Measurements from ENCODE around the gene CFAP97D1.

Gene CFAP97D1

DNA sequence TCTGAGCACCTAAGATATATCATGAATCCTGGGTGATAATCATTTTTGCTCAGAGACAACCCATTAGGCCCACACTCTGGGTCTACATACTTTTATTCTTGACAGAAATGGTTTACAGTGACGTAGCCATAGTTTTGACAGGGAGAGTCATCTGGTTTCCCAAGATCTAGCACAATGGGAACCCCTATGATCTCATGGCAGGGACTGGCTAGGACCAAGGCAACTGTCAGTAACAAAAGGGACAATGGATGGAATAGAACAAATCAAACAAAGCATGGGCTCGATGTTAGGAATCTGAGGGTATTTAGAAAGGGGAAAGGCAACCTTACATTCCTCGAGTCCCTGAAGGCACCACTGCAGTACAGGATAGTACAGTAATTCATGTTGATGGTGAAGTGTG lies 20.5 kb downstream of the CFAP97D1 start:
- no peak for DNase-seq

GRCh38 chr17:43801844-43802243 lies 21.6 kb downstream of the CFAP97D1 start:
- DNase-seq = no peak

GRCh38 chr17:43803758-43804157 lies 23.5 kb downstream of the CFAP97D1 start:
- DNase-seq = no peak

DNA sequence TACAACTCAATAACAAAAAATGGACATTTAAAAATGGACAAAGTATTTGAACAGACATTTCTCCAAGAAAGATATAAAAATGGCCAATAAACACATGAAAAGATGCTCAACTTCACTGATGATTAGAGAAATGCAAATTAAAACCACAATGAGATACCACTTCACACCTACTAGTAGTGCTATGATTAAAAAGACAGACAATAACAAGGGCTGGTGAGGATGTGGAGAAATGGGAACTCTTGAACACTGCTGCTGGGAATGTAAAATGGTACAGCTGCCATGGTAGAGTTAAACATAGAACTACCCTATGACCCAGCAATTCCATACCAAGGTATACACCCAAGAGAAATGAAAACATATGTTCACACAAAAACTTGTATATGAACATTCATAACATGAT lies 24.9 kb downstream of the CFAP97D1 start:
- DNase-seq = no peak

DNA sequence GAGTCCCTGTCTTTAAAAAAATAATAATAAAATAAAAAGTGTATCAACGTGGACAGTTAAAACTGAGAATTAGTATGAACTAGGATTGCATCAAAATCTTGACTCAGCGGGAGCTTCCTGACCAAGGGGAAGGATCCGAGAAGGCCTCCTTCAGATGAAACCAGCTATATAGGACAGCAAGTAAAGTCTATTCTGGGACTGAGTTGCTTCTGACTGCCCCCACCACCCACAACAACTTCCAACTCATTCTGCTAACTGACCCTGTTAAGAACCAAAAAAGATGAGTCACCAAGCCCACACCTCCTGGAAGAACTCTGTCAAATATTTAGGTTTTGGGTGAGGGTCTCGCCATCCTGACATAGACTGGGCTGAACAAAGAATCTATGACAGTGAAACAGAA lies 27.8 kb downstream of the CFAP97D1 start:
- no peak for DNase-seq

- no peak for DNase-seq
Measured at GRCh38 chr17:43809121-43809520, 28.9 kb downstream of the CFAP97D1 start.

- DNase-seq = no peak
Measured at GRCh38 chr17:43810226-43810715, 30.0 kb downstream of the CFAP97D1 start.

GRCh38 chr17:43810823-43811222 lies 30.6 kb downstream of the CFAP97D1 start:
- DNase-seq = no peak

DNA sequence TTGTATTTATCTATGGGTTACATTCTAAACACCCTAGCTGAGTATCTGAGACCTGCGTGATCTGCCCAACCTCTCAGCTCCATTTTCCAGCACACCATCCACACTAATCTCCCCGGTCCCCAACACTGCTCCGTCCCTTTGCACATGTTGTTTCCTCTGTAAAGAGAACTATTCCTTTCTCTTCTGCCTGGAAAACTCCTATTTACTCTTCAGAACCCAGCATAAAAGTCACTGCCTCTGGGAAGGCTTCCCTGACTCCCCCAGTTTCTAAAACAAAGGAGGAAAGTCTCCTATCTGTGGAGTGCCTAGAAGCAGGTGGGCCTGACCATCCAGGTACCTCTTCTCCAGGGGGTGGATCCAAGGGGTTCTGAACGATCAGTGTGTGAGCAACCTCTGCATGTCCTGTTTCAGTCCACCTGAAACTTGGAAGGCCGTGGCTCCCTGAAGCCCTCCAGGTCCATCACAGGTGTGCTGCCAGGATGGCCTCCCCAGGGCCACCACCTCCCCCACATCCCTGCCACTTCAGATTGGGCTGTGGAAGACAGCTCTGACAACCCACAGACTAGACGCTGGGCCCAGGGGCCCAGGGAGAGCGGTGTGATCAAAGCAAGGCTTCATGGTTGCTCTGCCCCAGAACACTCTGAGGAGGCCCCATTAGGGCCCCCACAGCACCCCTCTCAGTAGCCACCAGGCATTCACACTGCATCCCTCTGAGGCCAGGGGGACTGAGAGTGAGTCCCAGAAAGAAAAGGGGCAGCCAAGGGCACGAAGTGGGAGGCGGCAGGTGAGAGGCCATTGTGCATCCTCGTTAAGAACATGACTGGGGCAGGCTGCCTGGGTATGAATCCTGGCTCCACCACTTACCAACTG lies 32.4 kb downstream of the CFAP97D1 start:
- DNase-seq = no peak

DNA sequence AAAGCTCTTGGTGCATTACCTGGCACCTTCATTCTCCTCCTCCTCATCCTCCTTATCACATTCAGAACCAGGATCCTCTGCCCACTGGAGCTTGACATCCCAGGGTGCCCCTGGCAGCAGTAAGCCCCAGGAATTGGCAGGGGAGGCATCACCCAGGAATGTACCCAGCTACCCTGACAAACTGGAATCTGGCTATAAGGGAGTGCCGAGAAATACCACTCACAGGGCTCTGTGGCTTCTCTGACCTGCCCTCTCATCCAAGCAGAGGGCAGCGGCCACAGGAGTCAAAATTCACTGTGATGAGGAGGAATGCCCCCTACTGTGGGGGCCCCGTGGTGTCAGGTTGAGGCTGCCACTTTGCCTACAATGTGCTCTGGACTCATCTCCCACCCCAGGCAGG lies 33.2 kb downstream of the CFAP97D1 start:
- no peak for DNase-seq

DNA sequence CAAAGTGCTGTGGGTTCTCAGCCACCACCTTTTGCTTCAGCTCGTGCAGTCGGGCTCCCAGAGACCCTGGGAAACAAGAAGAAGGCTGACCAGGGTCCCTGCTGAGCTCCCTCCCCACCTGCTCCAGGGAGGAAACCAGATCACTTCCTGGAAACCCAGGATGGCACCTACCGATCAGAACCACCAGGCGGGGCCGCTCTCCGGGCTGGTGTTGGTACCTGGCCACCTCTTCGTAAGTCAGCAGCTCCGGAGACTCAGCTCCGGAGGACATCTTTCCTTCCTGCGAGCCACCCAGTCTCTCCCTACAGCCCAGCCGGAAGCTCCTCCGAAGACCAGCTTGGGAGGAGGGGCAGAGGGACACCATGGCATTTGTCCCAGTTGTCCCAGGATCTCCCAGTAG lies 33.8 kb downstream of the CFAP97D1 start:
- DNase-seq = no peak

DNA sequence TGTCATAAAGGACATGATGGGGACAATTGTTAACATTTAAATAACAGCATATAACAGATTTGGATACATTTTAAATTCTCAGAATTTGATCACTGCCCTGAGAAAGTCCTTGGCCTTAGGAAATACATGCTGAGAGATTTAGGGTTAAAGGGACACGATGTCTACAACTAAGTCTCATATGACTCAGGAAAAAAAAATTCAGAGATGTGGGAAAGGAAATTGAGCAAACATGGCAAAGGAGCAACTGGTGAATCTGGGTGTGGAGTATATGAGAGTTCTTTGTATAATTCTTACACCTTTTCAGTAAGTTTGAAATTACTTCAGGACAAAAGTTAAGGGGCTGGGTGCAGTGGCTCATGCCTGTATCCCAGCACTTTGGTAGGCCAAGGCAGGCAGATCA lies 34.5 kb downstream of the CFAP97D1 start:
- no peak for DNase-seq

DNA sequence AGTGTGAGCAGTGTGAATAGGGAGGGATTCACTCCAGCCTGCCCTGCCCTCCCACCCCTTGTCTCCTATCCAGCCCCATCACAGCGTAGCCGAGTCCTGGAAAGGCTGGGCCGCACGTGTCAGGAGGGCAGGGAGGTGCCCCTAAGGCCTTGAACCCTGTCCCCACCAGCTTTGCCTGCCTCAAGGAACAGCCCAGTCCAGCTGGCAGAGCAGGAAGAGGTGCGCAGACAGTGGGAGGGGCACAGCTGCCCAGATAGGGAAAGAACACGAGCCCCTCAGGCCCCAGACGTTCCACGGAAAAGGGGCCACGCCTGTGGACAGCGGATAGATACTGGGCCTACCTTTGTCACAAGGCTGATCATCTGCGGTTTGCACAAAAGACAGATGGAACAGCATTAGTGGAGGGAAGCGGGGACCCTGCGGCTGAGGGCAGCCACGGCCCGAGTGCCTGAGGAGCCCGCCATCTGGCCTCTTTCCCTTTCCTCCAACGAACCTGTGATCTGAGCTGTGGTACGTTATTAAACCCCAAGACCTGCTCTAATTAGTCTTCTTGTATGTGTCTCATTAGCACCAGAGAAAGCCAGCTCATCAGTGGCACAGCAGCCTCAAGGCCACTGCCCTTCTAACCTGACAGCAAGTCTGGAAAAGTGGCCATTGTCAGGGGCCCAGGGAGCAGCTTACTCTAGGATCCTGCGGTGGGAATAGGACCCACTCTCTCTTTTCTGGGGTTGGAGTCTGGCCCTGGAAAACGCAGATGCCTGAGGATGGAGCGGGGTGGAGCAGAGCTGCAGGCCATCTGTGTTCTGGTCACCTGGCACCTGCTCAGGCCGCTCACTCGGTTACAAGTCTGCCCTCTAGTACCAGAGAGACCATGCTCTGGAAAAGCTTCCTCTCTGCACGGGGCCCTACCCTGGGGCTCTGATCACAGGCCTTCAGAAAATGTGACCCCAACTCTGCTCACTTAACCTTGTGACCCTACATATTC lies 36.4 kb downstream of the CFAP97D1 start:
- peak; percentile 29 for DNase-seq

DNA sequence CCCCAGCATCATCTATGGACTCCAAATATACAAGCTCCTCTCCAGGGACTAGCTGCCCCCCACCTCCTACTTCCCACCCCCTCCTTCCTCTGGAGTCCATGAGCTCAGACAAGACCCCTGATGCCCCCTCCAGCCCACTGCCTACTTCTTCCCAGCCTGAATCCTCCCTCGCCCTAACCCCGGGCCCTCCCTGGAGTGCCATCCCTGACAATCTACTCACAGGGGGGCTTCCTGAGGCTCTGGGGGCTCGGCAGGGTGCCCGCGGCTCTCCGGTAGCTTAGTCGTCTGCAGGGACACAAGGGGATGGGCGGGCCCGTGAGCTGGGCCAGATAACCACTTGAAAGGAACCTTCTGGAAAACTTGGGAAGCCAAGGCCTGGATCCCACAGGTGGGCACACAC lies 37.6 kb downstream of the CFAP97D1 start:
- no peak for DNase-seq

DNA sequence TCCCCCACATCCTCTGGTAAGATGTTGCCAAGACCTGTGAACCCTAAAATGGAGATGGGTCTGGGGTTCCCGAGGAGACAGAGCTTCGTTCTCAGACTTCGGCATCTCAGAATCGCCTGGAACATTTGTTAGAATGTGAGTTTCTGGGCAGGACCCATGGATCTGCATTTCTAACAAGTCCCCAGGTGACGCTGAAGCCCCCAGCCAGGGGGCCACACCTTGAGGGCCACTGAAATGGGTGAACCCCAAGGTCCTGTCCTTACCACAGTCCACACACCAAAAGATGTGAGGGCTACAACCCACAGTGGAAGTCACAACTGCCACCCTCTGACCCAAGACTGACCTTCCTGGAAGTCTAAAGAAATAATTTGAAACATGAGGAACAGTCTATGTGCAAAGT lies 38.7 kb downstream of the CFAP97D1 start:
- DNase-seq = no peak

GRCh38 chr17:43820759-43821158 lies 40.5 kb downstream of the CFAP97D1 start:
- no peak for DNase-seq

DNA sequence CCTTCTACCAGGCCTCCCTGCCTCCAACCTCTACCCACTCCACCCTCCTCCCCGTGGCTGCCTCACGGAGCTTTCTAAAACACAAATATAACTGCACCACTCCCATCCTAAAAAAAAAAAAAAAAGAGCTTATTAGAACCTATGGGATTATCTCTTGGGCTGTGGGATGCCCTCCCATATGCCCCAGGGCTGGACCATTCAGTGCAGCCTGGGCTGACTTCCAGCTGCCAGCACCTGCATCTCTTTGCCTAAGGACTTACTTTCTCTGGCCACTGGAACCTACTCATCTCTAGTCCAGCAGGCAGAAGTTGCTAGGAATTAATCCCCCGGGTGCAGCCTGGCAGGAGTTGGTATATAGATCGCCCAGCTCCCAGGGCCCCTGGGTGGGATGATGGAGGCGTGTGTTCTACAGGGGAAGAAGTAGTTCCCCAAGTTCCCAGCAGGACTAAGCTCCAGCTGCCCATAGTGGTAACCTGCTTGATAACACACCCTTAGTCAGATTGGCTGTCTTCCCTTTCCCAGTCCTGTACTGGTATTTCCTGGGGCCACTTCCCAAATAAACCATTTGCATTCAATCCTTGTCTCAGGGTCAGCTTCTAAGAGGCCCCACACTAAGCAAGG lies 42.4 kb downstream of the CFAP97D1 start:
- DNase-seq = no peak

GRCh38 chr17:43823350-43824084 lies 43.3 kb downstream of the CFAP97D1 start:
- DNase-seq = no peak

DNA sequence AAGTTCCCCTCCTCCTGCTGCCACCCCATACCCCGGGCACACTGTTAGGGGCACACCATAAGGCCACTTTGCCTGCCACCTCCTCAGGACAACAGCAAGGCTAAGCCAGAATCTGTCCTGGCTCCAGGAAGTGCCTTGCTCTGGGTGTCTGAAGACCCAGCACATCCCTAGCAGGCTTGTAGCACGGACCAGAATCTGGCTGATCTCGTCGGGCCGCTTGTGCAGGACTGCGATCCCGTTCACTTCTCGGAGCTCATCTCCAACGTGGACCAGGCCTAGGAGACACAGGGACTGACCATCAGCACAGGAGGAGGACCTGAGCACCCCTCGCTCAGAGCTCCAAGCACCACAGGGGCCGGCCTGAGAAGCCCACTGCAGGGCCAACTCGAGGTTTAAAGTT lies 45.3 kb downstream of the CFAP97D1 start:
- DNase-seq = no peak

DNA sequence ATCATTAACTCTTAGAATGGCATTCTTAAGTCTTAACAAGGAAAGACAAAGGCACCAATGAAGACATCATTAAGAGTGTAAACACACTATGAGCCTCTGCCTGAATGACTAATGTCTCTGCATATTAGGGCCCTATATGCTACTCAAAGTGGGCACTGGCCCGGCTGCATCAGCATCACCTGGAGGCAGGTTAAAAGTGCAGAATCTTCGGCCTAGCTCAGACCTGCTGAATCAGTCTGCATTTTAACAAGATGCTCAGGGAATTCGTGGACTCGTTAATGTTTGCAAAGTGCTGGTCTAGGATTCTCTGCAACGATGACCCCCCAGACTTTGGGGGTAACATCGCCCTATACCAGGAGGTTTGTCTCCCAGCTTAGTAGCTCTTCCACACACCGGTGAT lies 46.0 kb downstream of the CFAP97D1 start:
- no peak for DNase-seq

DNA sequence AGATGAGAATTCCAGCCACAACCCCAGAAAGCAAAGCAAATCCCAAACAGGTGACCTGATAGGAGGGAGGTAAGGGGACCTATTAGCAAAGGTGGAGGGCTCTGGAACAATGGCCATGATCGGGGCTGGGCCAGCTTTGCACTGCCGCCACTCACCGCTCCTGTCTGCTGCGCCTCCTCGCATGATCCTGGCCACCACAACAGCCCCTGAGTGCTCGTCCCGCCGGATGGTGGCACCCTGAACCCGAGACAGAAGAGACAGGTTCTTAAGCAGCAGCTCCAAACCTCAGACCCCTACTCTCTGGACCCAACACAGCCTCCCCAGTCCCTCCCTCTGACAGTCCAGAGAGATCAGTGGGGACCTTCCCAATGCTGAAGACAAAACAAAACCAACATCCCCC lies 47.4 kb downstream of the CFAP97D1 start:
- no peak for DNase-seq

DNA sequence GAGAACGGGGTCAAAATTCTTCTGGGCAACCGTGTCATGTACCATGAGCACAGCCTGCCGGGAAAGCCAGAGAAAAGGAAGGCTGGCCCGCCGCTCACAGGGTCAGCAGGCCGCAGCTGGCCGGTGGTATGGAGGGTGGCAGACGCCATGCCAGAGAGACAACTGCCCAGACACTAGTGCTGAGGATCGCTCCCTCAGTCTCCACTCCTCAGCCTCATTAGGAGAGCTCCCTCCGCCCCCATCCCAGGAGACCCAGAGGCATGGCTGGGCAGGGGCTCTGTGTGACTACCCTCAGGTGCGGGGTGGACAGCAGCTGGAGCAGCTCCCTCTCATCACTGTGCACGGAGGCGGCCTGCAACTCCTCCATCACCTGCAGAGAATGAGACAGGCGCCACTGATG lies 49.5 kb downstream of the CFAP97D1 start:
- DNase-seq = no peak
